ENCODE measurements around the gene DAZAP1. TPM values are rescaled to one million over a fixed set of nuclear protein-coding genes. Genes with fewer than 3 reads are reported as not detected.
A peak's percentile ranks its signal among the peaks of the same experiment; 100 is the strongest.

DAZAP1 gene
- polyA plus RNA-seq, 1 of the 3 experiments (the other 2 are of a cell fraction), result 54.3 TPM

DNA sequence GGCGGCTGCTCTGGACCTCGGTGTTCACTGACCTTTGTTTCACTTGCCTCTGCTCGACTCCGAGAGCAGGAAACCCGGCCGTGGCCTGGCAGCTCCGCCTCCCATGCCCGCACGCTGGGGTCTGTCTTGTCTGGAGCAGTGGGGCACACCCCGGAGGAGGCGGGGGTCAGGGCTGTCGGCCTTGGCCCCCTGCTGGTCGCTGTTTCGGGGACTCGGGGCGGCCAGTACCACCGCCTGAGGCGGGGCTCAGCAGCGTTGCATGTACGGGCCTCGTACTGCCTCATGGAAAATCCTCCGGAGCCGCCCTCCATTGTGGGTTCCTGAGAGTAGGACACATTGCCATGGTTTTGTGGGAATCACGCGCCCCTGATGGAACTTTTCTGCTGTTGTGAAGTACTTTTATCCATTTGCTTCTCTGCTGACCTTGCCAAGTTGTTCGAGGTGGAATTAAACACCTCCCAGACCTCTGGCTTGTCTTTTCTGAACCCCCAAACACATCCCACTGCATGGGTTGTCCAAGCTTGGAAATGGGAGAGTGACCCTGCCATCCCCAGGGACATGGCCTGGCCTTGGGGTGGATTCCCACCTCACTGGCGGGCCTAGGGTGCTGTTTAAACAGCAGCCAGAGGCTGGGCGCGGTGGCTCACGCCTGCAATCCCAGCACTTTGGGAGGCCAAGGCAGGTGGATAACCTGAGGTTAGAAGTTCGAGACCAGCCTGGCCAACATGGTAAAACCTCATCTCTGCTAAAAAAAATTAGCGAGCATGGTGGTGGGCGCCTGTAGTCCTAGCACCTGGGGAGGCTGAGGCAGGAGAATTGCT lies 29.2 kb upstream of the DAZAP1 start:
- POLR2A ChIA-PET, result no interaction called here
- no peak overlapping the region for H3K9ac ChIP-seq

GRCh38 chr19:1379126-1379905 lies 28.1 kb upstream of the DAZAP1 start:
- no peak for TF ChIP-seq EZH2phosphoT487 (IDR thresholded peaks at IDR 0.05; ENCODE audit: borderline replicate concordance, low read depth)
- TF ChIP-seq ELF1 (IDR thresholded peaks at IDR 0.05), result no peak
- no peak for TF ChIP-seq FOSL2 (IDR thresholded peaks at IDR 0.05; ENCODE audit: borderline replicate concordance, low read depth)
- no peak for TF ChIP-seq RXRA (IDR thresholded peaks at IDR 0.05; ENCODE audit: borderline replicate concordance, low read depth)
- no peak overlapping the region for H3K9ac ChIP-seq
- 89% methylated on average over 10 of the region's 27 CpGs for WGBS (ENCODE audit: low lambda C conversion rate)

More for the DNA sequence above, 29.2 kb upstream of the DAZAP1 start:
- no peak overlapping the region for H2AFZ ChIP-seq (ENCODE audit: low read depth)
- no peak for DNase-seq
- H3K9me2 ChIP-seq, result no peaks in the 10 kb centered on the region
- no peak overlapping the region for H3K4me2 ChIP-seq
- no peaks in the 10 kb centered on the region for H4K20me1 ChIP-seq (ENCODE audit: insufficient read depth)
- peaks cover 0 to 7% of the 10 kb centered on the region in 2 experiments; a peak in 1 of 4 replicates for H3K4me1 ChIP-seq (ENCODE audit: control insufficient read depth in 1 of 2, insufficient read depth in 2 of 2, low read depth in 1 of 2, low read length in 1 of 2)
- peaks cover 9% of the 10 kb centered on the region for H3F3A ChIP-seq (replicated peaks; ENCODE audit: insufficient read depth)
- no peaks in the 10 kb centered on the region for H3K79me2 ChIP-seq (ENCODE audit: insufficient read depth)
- no peak overlapping the region for H3K27ac ChIP-seq (ENCODE audit: low read depth in 2 of 2, low read length in 1 of 2)
- WGBS (ENCODE audit: low lambda C conversion rate), result 96% methylated on average over 13 of the region's 33 CpGs
- H3K4me3 ChIP-seq (ENCODE audit: low read depth in 2 of 2, low read length in 1 of 2), result no peak overlapping the region
- no peaks in the 10 kb centered on the region for H3K9me3 ChIP-seq
- H3K36me3 ChIP-seq (replicated peaks in 1 of 2; ENCODE audit: control insufficient read depth in 1 of 2, insufficient read depth in 2 of 2, low read length in 1 of 2), result peaks cover 0 to 15% of the 10 kb centered on the region in 2 experiments
- CTCF ChIA-PET, result interaction anchor here (1.0 kb wide), 1 partner anchor 63 kb away, joined by 5 read pairs; no protein-coding TSS in a partner anchor
- no peak for TF ChIP-seq MEF2A (IDR thresholded peaks at IDR 0.05; ENCODE audit: borderline replicate concordance, low read depth)
- TF ChIP-seq, protein P1, sequence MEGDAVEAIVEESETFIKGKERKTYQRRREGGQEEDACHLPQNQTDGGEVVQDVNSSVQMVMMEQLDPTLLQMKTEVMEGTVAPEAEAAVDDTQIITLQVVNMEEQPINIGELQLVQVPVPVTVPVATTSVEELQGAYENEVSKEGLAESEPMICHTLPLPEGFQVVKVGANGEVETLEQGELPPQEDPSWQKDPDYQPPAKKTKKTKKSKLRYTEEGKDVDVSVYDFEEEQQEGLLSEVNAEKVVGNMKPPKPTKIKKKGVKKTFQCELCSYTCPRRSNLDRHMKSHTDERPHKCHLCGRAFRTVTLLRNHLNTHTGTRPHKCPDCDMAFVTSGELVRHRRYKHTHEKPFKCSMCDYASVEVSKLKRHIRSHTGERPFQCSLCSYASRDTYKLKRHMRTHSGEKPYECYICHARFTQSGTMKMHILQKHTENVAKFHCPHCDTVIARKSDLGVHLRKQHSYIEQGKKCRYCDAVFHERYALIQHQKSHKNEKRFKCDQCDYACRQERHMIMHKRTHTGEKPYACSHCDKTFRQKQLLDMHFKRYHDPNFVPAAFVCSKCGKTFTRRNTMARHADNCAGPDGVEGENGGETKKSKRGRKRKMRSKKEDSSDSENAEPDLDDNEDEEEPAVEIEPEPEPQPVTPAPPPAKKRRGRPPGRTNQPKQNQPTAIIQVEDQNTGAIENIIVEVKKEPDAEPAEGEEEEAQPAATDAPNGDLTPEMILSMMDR (IDR thresholded peaks at IDR 0.05), result peak; percentile 24; the same call in 1 of the 2 replicates
- no peaks in the 10 kb centered on the region for H3K27me3 ChIP-seq (ENCODE audit: insufficient read depth)

More at GRCh38 chr19:1379126-1379905, 28.1 kb upstream of the DAZAP1 start:
- no peaks in the 10 kb centered on the region for H3K9me2 ChIP-seq
- H2AFZ ChIP-seq (ENCODE audit: low read depth), result no peak overlapping the region
- DNase-seq, result no peak
- H3K36me3 ChIP-seq (replicated peaks in 1 of 2; ENCODE audit: control insufficient read depth in 1 of 2, insufficient read depth in 2 of 2, low read length in 1 of 2), result peaks cover 0 to 4% of the 10 kb centered on the region in 2 experiments
- no peak overlapping the region for H3K4me3 ChIP-seq (ENCODE audit: low read depth in 2 of 2, low read length in 1 of 2)
- no peaks in the 10 kb centered on the region for H4K20me1 ChIP-seq (ENCODE audit: insufficient read depth)
- H3K9me3 ChIP-seq, result no peaks in the 10 kb centered on the region
- H3K4me1 ChIP-seq (ENCODE audit: control insufficient read depth in 1 of 2, insufficient read depth in 2 of 2, low read depth in 1 of 2, low read length in 1 of 2), result peaks cover 0 to 7% of the 10 kb centered on the region in 2 experiments; a peak in 1 of 4 replicates
- POLR2A ChIA-PET, result interaction anchor here (0.6 kb wide), 1 partner anchor 110 kb away, joined by 3 read pairs; the partner anchor contains the start of gene CIRBP
- H3K79me2 ChIP-seq (ENCODE audit: insufficient read depth), result peaks cover 3% of the 10 kb centered on the region; the same call in 1 of the 2 replicates
- H3K27ac ChIP-seq (ENCODE audit: low read depth in 2 of 2, low read length in 1 of 2), result no peak overlapping the region
- no peak overlapping the region for H3K4me2 ChIP-seq
- peaks cover 10% of the 10 kb centered on the region for H3F3A ChIP-seq (replicated peaks; ENCODE audit: insufficient read depth)
- H3K27me3 ChIP-seq (ENCODE audit: insufficient read depth), result no peaks in the 10 kb centered on the region
- CTCF ChIA-PET, result interaction anchor here (1.1 to 5.0 kb wide), 3 partner anchors 63 to 135 kb away, joined by 3 to 34 read pairs (median 3); no protein-coding TSS in a partner anchor

Data from SK-N-SH (cell line).